ENCODE measurements around the gene TRHDE. TPM values are rescaled to one million over a fixed set of nuclear protein-coding genes. Genes with fewer than 3 reads are reported as not detected.
"Not testable (repeated sequence)": the region's sequence is repeated elsewhere in the genome, so short reads cannot be mapped to it uniquely, and the experiment has no call there.

TRHDE gene
- total and polyA plus RNA-seq, 4 donors: 0.13 to 2.3 (median 1.0) TPM

DNA sequence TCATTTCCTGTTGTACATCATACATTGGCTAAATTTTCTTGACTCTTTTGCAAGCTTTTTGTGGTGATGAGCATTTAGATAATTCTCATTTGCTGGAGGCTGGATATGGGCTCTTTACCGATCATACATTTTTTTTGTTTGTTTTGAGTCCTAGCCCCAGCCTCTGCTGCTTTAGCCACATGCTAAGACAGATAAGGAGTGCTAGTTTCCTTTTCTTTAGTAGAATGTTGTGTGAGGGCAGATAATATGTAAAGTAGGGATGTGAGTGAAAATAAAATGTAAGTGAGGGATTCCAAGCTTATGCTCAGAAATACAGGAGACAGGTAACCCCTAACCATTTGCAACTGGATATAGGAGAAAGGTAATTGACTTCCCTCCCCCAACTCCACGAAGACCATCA lies 405.7 kb downstream of the TRHDE start:
- DNase-seq (no peak), ATAC-seq (ENCODE audit: low FRiP score) (no peak)
- H3K27me3 ChIP-seq (ENCODE audit: control insufficient read depth in 1 of 2, insufficient read depth in 2 of 2, low read length in 1 of 2): no peaks in the 10 kb centered on the region
- no peak overlapping the region for H3K4me3 ChIP-seq (ENCODE audit: low read length in 2 of 2)
- no peaks in the 10 kb centered on the region for H3K4me1 ChIP-seq (ENCODE audit: control insufficient read depth in 1 of 2, insufficient read depth in 2 of 2, low read length in 2 of 2)
- H3K9me3 ChIP-seq (ENCODE audit: control insufficient read depth, low read length): peaks cover 2% of the 10 kb centered on the region
- no peaks in the 10 kb centered on the region for H3K36me3 ChIP-seq (ENCODE audit: control insufficient read depth in 1 of 2, insufficient read depth in 2 of 2, low read length in 1 of 2)
- no peak overlapping the region for H3K27ac ChIP-seq (ENCODE audit: low read depth in 1 of 2, low read length in 2 of 2)
- 52 to 56% methylated on average over 2 of the region's 2 CpGs for WGBS, 2 donors
- intact Hi-C loops (cut with DNase I): no loop called here

DNA sequence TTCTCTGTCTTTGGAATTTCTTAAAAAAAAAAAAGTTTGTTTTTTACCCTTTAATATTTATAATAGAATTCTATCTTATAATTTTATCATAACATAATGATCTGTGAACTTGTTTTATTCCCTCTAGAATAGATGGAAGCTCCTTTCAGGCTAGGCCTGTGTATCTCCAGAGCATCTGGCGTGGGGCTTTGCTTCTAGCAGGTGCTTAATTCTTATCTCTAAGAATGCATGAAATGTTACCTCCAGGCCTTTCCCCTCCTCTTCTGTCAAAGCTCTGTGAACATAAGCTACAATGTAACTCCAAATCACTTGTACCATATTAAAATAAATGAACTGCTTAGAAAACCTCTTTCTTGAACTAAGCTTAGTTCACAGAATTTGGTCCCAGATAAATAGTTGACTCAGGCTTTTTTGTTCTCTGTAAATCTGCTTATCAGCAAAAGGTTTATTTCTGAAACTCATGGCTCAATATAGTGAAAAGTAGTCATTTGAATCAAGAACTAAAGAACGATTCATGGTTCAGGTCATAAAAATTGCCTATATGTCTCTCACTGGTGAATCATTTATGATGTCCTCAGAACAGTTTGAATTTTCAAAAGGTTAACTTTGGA lies 407.1 kb downstream of the TRHDE start:
- ATAC-seq (ENCODE audit: low FRiP score): no peak

DNA sequence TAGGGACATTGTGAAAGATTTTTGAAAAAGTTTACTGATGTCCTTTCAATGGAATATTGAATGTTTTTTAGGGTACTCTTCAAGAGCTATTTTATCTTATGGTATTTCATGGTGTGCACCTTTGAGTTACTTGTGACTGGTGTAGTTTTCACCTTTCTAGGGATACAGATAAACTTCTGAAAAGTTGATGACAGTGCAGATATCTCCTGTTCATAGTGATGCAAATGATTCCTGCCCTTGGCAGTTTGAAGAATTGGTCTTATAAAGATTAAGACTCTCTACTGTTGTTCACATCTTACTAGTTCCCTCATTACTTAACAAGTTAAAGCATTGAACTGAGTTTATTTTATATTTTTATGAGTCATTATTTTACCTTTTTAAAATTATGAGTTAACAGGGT lies 408.9 kb downstream of the TRHDE start:
- DNase-seq (no peak), ATAC-seq (ENCODE audit: low FRiP score) (no peak)
- intact Hi-C loops (cut with DNase I): no loop called here
- Histone ChIP-seq H3K9me3 (ENCODE audit: control insufficient read depth, low read length) (peaks cover 2% of the 10 kb centered on the region), H3K27me3 (ENCODE audit: control insufficient read depth in 1 of 2, insufficient read depth in 2 of 2, low read length in 1 of 2) (no peaks in the 10 kb centered on the region), H3K27ac (ENCODE audit: low read depth in 1 of 2, low read length in 2 of 2) (no peak overlapping the region), H3K4me3 (ENCODE audit: low read length in 2 of 2) (no peak overlapping the region), H3K4me1 (ENCODE audit: control insufficient read depth in 1 of 2, insufficient read depth in 2 of 2, low read length in 2 of 2) (no peaks in the 10 kb centered on the region), H3K36me3 (ENCODE audit: control insufficient read depth in 1 of 2, insufficient read depth in 2 of 2, low read length in 1 of 2) (no peaks in the 10 kb centered on the region)

More for the DNA sequence above, 407.1 kb downstream of the TRHDE start:
- Histone ChIP-seq H3K9me3 (ENCODE audit: control insufficient read depth, low read length) (peaks cover 2% of the 10 kb centered on the region), H3K36me3 (ENCODE audit: control insufficient read depth in 1 of 2, insufficient read depth in 2 of 2, low read length in 1 of 2) (no peaks in the 10 kb centered on the region), H3K27me3 (ENCODE audit: control insufficient read depth in 1 of 2, insufficient read depth in 2 of 2, low read length in 1 of 2) (no peaks in the 10 kb centered on the region), H3K4me1 (ENCODE audit: control insufficient read depth in 1 of 2, insufficient read depth in 2 of 2, low read length in 2 of 2) (no peaks in the 10 kb centered on the region), H3K4me3 (ENCODE audit: low read length in 2 of 2) (no peak overlapping the region), H3K27ac (ENCODE audit: low read depth in 1 of 2, low read length in 2 of 2) (no peak overlapping the region)
- no peak for DNase-seq
- intact Hi-C loops (cut with DNase I): no loop called here
- 44 to 46% methylated on average over 2 of the region's 2 CpGs for WGBS, 2 donors

DNA sequence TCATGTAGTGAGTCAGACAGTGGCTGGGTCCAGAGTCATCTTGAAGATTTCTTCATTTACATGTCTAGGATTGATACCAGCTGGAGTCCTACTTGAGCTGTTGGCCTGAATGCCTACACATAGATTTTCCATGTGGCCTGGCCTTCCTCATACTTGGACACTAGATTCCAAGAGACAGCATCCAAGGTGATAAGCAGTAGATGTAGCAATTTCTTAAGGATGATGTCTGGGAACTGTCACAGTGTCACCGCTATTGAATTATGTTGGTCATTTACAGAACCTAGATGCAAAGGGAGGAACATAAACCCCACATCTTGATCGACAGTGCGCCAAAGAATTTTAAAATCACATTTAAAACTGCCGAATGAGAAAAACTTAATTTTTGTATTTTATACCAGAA lies 412.3 kb downstream of the TRHDE start:
- intact Hi-C loops (cut with DNase I): no loop called here
- H3K27me3 ChIP-seq (ENCODE audit: control insufficient read depth in 1 of 2, insufficient read depth in 2 of 2, low read length in 1 of 2): no peaks in the 10 kb centered on the region
- no peaks in the 10 kb centered on the region for H3K4me1 ChIP-seq (ENCODE audit: control insufficient read depth in 1 of 2, insufficient read depth in 2 of 2, low read length in 2 of 2)
- WGBS, 2 donors: 93 to 99% methylated on average over 4 of the region's 4 CpGs
- DNase-seq: no peak
- ATAC-seq (ENCODE audit: low FRiP score): no peak
- H3K27ac ChIP-seq (ENCODE audit: low read depth in 1 of 2, low read length in 2 of 2): no peak overlapping the region
- no peaks in the 10 kb centered on the region for H3K36me3 ChIP-seq (ENCODE audit: control insufficient read depth in 1 of 2, insufficient read depth in 2 of 2, low read length in 1 of 2)
- no peaks in the 10 kb centered on the region for H3K9me3 ChIP-seq (ENCODE audit: control insufficient read depth, low read length)
- H3K4me3 ChIP-seq (ENCODE audit: low read length in 2 of 2): no peak overlapping the region

DNA sequence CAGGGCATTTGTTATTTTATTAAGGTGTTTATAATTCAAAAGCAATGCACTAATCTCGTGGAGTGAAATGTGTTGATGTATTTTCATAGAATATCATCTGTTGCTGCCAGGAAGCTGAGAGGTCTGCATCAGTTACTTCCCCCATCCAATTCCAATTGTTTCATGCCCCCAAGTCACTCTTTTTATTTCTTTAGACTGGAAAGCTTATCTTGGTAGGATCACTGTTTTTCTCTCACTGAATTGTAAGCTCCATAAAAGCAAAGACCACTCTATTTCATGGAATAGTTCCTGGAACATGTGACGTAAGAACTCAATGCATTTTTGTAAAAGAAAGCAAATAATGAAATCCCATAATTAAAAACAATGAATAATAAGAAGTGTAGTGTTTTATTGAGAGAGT lies 420.2 kb downstream of the TRHDE start:
- no peak overlapping the region for H3K4me3 ChIP-seq (ENCODE audit: low read length in 2 of 2)
- no peaks in the 10 kb centered on the region for H3K36me3 ChIP-seq (ENCODE audit: control insufficient read depth in 1 of 2, insufficient read depth in 2 of 2, low read length in 1 of 2)
- no peaks in the 10 kb centered on the region for H3K4me1 ChIP-seq (ENCODE audit: control insufficient read depth in 1 of 2, insufficient read depth in 2 of 2, low read length in 2 of 2)
- DNase-seq: no peak
- H3K9me3 ChIP-seq (ENCODE audit: control insufficient read depth, low read length): no peaks in the 10 kb centered on the region
- H3K27me3 ChIP-seq (ENCODE audit: control insufficient read depth in 1 of 2, insufficient read depth in 2 of 2, low read length in 1 of 2): no peaks in the 10 kb centered on the region
- intact Hi-C loops (cut with DNase I): no loop called here
- WGBS, 2 donors: 35 to 53% methylated on average over 2 of the region's 2 CpGs
- ATAC-seq (ENCODE audit: low FRiP score): no peak
- no peak overlapping the region for H3K27ac ChIP-seq (ENCODE audit: low read depth in 1 of 2, low read length in 2 of 2)

DNA sequence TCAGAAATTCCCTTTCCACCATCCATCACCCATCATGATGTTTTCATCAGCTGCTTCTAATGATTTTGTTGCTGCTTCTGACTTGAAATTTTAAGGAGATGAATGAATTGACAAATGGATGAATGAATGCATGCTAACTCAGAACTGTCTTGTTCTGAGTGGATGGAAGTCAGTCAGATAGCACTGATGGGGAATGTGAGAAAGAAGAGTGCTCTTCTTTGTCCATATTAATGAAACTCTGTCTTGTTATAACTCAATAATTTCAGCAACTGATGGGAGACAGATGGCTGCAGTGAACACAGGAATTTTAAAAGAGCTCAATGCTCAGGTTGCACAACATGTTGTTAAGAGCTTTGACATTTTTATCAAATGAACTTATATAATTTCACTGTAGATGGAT lies 422.0 kb downstream of the TRHDE start:
- Histone ChIP-seq H3K27me3 (ENCODE audit: control insufficient read depth in 1 of 2, insufficient read depth in 2 of 2, low read length in 1 of 2) (no peaks in the 10 kb centered on the region), H3K27ac (ENCODE audit: low read depth in 1 of 2, low read length in 2 of 2) (no peak overlapping the region), H3K9me3 (ENCODE audit: control insufficient read depth, low read length) (peaks cover 2% of the 10 kb centered on the region), H3K4me1 (ENCODE audit: control insufficient read depth in 1 of 2, insufficient read depth in 2 of 2, low read length in 2 of 2) (no peaks in the 10 kb centered on the region), H3K36me3 (ENCODE audit: control insufficient read depth in 1 of 2, insufficient read depth in 2 of 2, low read length in 1 of 2) (no peaks in the 10 kb centered on the region), H3K4me3 (ENCODE audit: low read length in 2 of 2) (no peak overlapping the region)
- intact Hi-C loops (cut with DNase I): no loop called here
- DNase-seq (no peak), ATAC-seq (ENCODE audit: low FRiP score) (no peak)

DNA sequence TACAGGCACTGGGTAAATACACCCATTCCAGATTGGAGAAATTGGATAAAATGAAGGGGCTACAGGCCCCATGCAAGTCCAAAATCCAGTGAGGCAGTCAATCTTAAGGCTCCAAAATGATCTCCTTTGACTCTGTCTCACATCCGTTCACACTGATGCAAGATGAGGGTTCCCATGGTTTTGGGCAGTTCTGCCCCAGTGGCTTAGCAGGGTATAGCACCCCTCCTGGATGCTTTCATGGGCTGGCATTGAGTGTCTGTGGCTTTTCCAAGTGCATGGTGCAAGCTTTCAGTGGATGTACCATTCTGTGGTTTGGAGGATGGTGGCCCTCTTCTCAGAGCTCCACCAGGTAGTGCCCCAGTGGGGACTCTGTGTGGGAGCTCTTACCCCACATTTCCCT lies 427.2 kb downstream of the TRHDE start:
- ATAC-seq (ENCODE audit: low FRiP score): no peak
- peaks cover 0 to 2% of the 10 kb centered on the region in 2 donors for H3K4me1 ChIP-seq (ENCODE audit: control insufficient read depth in 1 of 2, insufficient read depth in 2 of 2, low read length in 2 of 2)
- intact Hi-C loops (cut with DNase I): no loop called here
- no peaks in the 10 kb centered on the region for H3K36me3 ChIP-seq (ENCODE audit: control insufficient read depth in 1 of 2, insufficient read depth in 2 of 2, low read length in 1 of 2)
- WGBS, 2 donors: 94 to 95% methylated on average over 1 of the region's 1 CpG
- no peak overlapping the region for H3K4me3 ChIP-seq (ENCODE audit: low read length in 2 of 2)
- no peak for DNase-seq
- no peak overlapping the region for H3K27ac ChIP-seq (ENCODE audit: low read depth in 1 of 2, low read length in 2 of 2)
- H3K27me3 ChIP-seq (ENCODE audit: control insufficient read depth in 1 of 2, insufficient read depth in 2 of 2, low read length in 1 of 2): no peaks in the 10 kb centered on the region
- H3K9me3 ChIP-seq (ENCODE audit: control insufficient read depth, low read length): peaks cover 7% of the 10 kb centered on the region

DNA sequence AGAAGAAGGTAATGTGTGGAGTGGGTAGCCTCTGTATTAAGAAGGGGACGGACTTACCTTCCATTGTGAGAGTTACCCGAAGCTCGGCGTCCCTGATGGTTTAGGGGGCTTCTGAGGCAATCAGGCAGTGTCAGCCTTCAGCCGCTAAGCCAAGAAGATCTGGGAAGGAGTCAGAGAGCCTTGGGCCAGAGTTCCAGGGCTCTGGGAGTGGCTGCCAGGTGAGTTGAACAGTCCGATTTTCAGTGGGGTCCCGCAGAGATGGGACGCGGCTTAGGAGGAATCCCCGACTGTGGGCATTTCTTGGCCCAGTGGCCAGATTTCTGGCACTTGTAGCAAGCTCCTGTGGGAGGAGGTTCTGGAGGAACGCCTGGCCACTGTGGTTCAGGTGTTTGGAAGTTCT lies 439.9 kb downstream of the TRHDE start:
- H3K9me3 ChIP-seq (ENCODE audit: control insufficient read depth, low read length); ATAC-seq (ENCODE audit: low FRiP score); intact Hi-C loops (cut with DNase I); H3K36me3 ChIP-seq (ENCODE audit: control insufficient read depth in 1 of 2, insufficient read depth in 2 of 2, low read length in 1 of 2); H3K4me1 ChIP-seq (ENCODE audit: control insufficient read depth in 1 of 2, insufficient read depth in 2 of 2, low read length in 2 of 2); H3K4me3 ChIP-seq (ENCODE audit: low read length in 2 of 2); H3K27me3 ChIP-seq (ENCODE audit: control insufficient read depth in 1 of 2, insufficient read depth in 2 of 2, low read length in 1 of 2); H3K27ac ChIP-seq (ENCODE audit: low read depth in 1 of 2, low read length in 2 of 2); DNase-seq: not testable (repeated sequence)
- WGBS, 2 donors: 95 to 96% methylated on average over 11 of the region's 11 CpGs

DNA sequence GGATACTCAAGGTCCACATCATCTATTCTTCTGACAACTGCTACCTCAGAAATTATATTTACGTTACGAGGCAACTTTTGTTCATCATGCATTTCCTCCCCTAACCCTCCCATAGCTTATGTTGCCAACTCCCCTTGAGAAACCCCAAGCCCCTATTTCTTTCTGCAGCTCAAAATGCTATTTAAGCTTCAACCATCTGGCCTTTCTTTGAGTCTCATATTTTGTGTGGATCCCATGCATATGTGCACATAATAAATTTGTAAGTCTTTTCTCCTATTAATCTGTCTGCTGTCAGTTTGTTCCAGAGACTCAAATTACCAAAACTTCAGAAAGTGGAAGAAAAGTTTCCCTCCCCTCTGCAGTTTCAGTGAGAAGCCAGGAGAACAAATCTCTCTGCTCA lies 444.1 kb downstream of the TRHDE start:
- 85 to 92% methylated on average over 2 of the region's 2 CpGs for WGBS, 2 donors
- Histone ChIP-seq H3K4me3 (ENCODE audit: low read length in 2 of 2) (no peak overlapping the region), H3K4me1 (ENCODE audit: control insufficient read depth in 1 of 2, insufficient read depth in 2 of 2, low read length in 2 of 2) (no peaks in the 10 kb centered on the region), H3K27me3 (ENCODE audit: control insufficient read depth in 1 of 2, insufficient read depth in 2 of 2, low read length in 1 of 2) (no peaks in the 10 kb centered on the region), H3K27ac (ENCODE audit: low read depth in 1 of 2, low read length in 2 of 2) (no peak overlapping the region), H3K9me3 (ENCODE audit: control insufficient read depth, low read length) (peaks cover 1% of the 10 kb centered on the region), H3K36me3 (ENCODE audit: control insufficient read depth in 1 of 2, insufficient read depth in 2 of 2, low read length in 1 of 2) (no peaks in the 10 kb centered on the region)
- ATAC-seq (ENCODE audit: low FRiP score) (no peak), DNase-seq (no peak)
- intact Hi-C loops (cut with DNase I): no loop called here
